HCT116 (cell line): Measurements from ENCODE around the gene DBR1.

Source experiments
- POLR2AphosphoS5 ChIP-seq: IDR thresholded peaks from 2 replicates; pipeline ENCODE4 v1.6.1; 2011; ENCODE audit warnings: mild to moderate bottlenecking, low read depth, low read length, moderate library complexity
- SP1 ChIP-seq: IDR thresholded peaks from 2 replicates; pipeline ENCODE4 v1.6.1; 2012; ENCODE audit warnings: low read depth
- TF ChIP-seq, protein P1 (sequence below), 3 experiments: fragments of 200-600 bp in 1 of 3; sonication (generic) in 1 of 3; IDR thresholded peaks in 2 of 3; conservative IDR thresholded peaks in 1 of 3; 2 replicates each; pipeline ENCODE4 v1.5.1; 2012 to 2017; ENCODE audit warnings: low read depth in 2 of 3, low read length in 2 of 3, antibody characterized with exemption in 1 of 3, borderline replicate concordance in 1 of 3, control low read depth in 1 of 3, mild to moderate bottlenecking in 1 of 3, mixed read lengths in 1 of 3, mixed run types in 1 of 3, moderate library complexity in 1 of 3; ENCODE audit not compliant: insufficient read depth in 1 of 3

- TF ChIP-seq, protein P1, sequence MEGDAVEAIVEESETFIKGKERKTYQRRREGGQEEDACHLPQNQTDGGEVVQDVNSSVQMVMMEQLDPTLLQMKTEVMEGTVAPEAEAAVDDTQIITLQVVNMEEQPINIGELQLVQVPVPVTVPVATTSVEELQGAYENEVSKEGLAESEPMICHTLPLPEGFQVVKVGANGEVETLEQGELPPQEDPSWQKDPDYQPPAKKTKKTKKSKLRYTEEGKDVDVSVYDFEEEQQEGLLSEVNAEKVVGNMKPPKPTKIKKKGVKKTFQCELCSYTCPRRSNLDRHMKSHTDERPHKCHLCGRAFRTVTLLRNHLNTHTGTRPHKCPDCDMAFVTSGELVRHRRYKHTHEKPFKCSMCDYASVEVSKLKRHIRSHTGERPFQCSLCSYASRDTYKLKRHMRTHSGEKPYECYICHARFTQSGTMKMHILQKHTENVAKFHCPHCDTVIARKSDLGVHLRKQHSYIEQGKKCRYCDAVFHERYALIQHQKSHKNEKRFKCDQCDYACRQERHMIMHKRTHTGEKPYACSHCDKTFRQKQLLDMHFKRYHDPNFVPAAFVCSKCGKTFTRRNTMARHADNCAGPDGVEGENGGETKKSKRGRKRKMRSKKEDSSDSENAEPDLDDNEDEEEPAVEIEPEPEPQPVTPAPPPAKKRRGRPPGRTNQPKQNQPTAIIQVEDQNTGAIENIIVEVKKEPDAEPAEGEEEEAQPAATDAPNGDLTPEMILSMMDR (IDR thresholded peaks at IDR 0.05 in 2 of 3, conservative IDR thresholded peaks at IDR 0.05 in 1 of 3; ENCODE audit: borderline replicate concordance in 1 of 3, insufficient read depth in 1 of 3, low read depth in 2 of 3, low read length in 2 of 3): no peak
- TF ChIP-seq POLR2AphosphoS5 (no peak), SP1 (no peak)
Measured at GRCh38 chr3:138219255-138219654, 44.5 kb upstream of the DBR1 start.
